ENCODE results near the gene MBD3. TPM values are rescaled to one million over a fixed set of nuclear protein-coding genes. Genes with fewer than 3 reads are reported as not detected.

The MBD3 gene
- total RNA-seq, 2 donors from 2014 or later: 47.7 to 57.5 TPM

- ATAC-seq: no peak
- intact Hi-C loops (cut with DNase I, micrococcal nuclease): no loop called here
- no peak for DNase-seq
Observed at GRCh38 chr19:1621021-1621420, 28.4 kb upstream of the MBD3 start.

- no peak for ATAC-seq
- intact Hi-C loops (cut with DNase I, micrococcal nuclease): no loop called here
Observed at GRCh38 chr19:1620502-1620901, 27.8 kb upstream of the MBD3 start.

DNA sequence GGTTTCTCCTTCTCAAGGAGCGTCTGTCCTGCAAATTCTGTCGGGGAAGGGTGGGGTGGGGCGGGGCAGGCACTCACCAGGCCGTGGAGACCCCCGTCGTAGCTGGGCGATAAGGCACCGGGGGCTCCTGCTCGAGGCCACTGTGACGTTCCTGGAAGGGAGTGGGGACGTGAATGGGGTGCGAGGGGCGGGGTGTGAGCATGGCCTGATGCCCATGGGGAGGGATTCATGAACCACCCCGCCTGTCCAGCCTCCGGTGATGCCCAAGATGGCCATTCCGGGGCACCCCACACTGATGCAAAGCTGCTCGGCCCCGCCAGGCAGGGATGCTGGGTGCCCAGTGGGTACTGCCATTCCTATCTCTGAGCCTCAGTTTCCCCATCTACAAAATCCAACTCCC is 27.0 kb upstream of the MBD3 start:
- intact Hi-C loops (cut with DNase I, micrococcal nuclease): no loop called here
- DNase-seq (no peak), ATAC-seq (no peak)

More at GRCh38 chr19:1620502-1620901, 27.8 kb upstream of the MBD3 start:
- DNase-seq: no peak

GRCh38 chr19:1619094-1619439 is 26.4 kb upstream of the MBD3 start:
- intact Hi-C loops (cut with DNase I, micrococcal nuclease): no loop called here
- no peak for DNase-seq

GRCh38 chr19:1618157-1619093 is 25.8 kb upstream of the MBD3 start:
- ATAC-seq (peak; percentile 86), DNase-seq (peak in 1 of 2 donors; percentile 62)
- intact Hi-C loops (cut with DNase I, micrococcal nuclease): no loop called here

More at GRCh38 chr19:1619094-1619439, 26.4 kb upstream of the MBD3 start:
- no peak for ATAC-seq

DNA sequence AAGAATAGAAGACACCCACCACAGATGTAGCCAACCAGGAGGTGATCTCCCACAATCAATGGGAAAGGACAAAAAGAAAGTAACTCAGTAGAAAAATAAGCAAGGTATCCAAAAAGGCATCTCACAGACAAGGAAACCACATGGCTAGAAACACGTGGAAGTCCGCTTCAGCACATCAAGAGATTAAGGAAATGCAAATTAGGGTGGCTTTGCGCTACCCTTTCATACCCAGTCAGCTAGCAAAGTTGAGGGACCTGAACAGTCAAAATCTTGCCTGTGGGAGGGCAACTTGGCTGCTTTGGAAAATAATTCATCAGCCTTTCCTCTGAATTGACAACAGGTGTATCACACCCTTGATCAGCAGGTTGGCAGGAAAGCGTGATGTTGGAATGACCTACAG is 24.2 kb upstream of the MBD3 start:
- DNase-seq (no peak), ATAC-seq (no peak)
- intact Hi-C loops (cut with DNase I, micrococcal nuclease): no loop called here

DNA sequence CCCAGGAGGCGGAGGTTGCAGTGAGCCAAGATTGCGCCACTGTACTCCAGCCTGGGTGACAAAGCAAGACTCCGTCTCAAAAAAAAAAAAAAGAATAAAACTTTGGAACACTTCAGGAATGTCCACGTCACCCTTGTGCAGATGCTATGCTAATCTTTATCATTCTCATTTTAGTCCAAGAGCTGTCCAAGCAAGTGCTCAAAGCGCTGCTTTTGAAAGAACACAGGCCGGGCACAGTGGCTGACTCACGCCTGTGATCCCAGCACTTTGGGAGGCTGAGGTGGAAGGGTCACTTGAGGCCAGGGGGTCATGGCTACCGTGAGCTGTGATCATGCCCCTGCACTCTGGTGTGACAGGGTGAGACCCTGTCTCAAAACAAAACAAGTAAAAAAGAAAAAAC is 23.7 kb upstream of the MBD3 start:
- ATAC-seq (no peak), DNase-seq (no peak)
- intact Hi-C loops (cut with DNase I, micrococcal nuclease): no loop called here

- no peak for DNase-seq
- intact Hi-C loops (cut with DNase I, micrococcal nuclease): no loop called here
- ATAC-seq: no peak
Observed at GRCh38 chr19:1615156-1615765, 22.6 kb upstream of the MBD3 start.

DNA sequence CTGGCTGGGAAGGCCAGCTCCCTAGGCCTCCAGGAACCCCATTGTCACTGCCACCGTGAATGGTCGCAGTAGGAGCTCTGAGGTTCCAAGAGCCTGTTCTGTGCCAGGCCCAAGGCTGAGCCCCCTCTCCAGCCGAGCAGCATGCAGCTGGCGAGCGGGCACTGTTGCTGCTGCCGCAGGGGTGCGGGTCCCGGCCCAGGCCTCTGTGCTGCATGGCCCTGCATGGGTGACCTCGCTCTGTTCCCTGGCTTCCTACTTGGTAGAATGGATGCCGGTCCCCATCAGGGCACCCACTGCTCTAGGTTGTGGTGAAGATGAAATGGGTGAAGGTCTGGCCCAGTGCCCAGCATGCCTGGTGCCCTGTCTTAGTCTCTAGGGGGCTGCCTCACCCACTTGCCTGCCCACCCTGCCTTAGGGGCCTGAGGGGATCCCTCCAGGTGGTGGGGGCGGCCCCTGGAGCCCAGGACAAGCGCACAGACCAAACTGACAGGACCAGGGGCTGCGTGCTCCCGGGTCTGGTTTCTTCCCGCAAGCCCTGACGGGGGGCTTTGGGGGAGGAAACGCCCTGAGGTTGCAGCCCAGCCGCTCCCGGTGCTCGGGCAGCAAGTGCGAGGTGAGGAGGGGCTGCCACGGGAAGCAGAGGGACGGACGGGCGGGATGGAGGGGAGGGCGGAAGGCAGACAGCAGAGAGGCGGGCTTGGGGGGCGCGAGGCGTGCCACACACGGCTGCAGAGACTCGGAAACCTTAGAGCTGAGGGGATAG is 21.3 kb upstream of the MBD3 start:
- no peak for DNase-seq
- no peak for ATAC-seq
- intact Hi-C loops (cut with DNase I, micrococcal nuclease): no loop called here

- no peak for DNase-seq
- ATAC-seq: no peak
- intact Hi-C loops (cut with DNase I, micrococcal nuclease): no loop called here
Observed at GRCh38 chr19:1613146-1613545, 20.5 kb upstream of the MBD3 start.

DNA sequence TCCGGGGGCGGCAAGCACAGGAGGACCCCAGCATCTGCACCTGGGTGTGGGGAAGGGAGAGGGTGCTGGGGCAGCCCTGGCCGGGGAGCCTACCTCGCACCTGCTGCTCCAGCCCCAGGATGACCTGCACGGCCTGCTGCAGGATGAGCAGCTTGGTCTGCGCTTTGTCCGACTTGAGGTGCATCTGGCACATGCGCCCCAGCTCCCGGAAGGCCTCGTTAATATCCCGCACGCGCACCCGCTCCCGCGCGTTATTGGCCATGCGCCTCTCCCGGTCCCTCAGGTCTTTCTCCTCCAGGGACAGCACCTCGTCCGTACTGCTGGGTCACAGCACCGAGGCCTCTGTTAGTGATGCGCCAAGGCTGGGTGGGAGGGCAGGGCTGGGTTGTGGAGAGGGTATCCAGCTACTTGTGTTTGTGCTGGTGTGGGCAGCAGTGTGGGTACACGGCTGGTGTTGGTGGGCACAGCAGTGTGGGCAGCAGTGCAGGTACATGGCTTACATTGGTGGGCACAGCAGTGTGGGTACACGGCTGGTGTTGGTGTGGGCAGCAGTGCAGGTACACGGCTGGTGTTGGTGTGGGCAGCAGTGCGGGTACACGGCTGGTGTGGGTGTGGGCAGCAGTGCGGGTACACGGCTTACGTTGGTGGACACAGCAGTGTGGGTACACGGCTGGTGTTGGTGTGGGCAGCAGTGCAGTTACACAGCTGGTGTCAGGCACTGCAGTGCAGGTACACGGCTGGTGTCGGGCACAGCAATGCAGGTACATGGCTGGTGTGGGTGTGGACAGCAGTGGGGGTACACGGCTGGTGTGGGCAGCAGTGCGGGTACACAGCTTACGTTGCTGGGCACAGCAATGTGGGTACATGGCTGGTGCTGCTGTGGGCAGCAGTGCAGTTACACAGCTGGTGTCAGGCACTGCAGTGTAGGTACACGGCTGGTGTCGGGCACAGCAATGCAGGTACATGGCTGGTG is 19.7 kb upstream of the MBD3 start:
- DNase-seq: no peak
- ATAC-seq: no peak
- intact Hi-C loops (cut with DNase I, micrococcal nuclease): no loop called here

- ATAC-seq (no peak), DNase-seq (no peak)
- intact Hi-C loops (cut with DNase I, micrococcal nuclease): no loop called here
Observed at GRCh38 chr19:1611353-1611752, 18.7 kb upstream of the MBD3 start.

DNA sequence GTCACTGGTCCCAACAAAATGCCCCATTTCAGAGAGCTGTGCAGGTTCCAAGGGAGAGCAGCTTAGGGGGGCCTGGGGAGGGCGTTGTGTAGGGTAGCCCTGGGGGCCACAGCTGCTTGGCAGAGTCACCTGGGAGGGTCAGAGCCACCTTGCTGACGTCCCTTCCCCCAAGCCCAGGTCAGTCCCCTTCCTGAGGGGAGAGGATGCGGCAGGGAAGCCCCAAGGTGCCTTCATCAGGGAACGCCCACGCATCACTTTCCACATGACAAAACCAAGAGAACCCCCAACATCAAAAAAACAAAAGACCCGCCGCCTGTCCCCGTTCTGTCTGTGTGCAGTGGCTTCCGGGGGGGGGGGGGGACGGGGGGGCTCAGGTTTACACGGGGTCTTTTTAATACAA is 17.9 kb upstream of the MBD3 start:
- intact Hi-C loops (cut with DNase I, micrococcal nuclease): no loop called here
- ATAC-seq: no peak

GRCh38 chr19:1609680-1610474 is 17.2 kb upstream of the MBD3 start:
- intact Hi-C loops (cut with DNase I, micrococcal nuclease): loop anchor here in 1 of 2 donors (5.0 kb wide), 1 partner anchor 42 kb away; the partner anchor contains the start of gene TCF3
- ATAC-seq: no peak
- DNase-seq: no peak

More for the DNA sequence above, 17.9 kb upstream of the MBD3 start:
- no peak for DNase-seq

DNA sequence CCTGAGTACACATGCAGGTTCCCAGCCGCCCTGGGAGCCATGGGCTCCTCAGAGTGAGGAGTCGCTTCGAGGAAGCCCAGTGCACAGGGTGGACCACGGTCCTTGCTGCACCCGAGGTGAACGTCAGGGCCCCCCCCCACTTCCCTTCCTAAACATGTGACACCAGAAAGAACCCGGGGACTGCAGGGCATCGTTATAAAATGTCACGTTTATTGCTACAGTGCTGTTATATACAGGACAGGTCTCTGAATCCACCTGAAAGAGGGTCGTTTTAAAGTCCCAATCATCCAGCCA is 16.4 kb upstream of the MBD3 start:
- intact Hi-C loops (cut with DNase I, micrococcal nuclease): loop anchor here in 1 of 2 donors (5.0 kb wide), 1 partner anchor 43 kb away; the partner anchor contains the start of gene TCF3
- ATAC-seq (no peak), DNase-seq (peak in 1 of 2 donors; percentile 47)

- intact Hi-C loops (cut with DNase I, micrococcal nuclease): loop anchor here in 1 of 2 donors (5.0 kb wide), 1 partner anchor 44 kb away; the partner anchor contains the start of gene TCF3
- DNase-seq (no peak), ATAC-seq (no peak)
Observed at GRCh38 chr19:1608359-1609102, 15.9 kb upstream of the MBD3 start.

DNA sequence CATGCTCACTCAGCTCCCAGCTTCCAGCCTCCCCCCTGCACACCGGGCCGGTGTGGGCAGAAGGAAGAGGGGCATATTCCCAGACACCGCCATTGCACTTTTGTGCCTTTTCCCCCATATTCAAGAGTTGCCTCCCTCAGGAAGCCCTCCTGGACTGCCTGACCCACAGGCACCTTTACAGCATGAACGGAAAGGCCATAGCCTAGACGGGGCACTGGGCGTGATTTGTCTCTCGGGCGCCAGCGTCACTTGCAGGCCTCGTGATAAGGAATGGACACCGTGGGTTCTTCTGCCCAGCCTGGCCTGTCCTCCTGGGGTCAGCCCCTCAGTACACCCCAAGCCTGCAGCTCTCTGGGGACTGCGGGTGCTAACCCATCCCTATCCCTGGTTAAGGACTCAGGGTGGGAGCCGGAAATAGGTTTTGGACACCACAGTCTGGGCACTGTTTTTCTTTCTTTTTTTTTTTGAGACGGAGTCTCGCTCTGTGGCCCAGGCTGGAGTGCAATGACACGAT is 13.5 kb upstream of the MBD3 start:
- ATAC-seq (peak; percentile 24), DNase-seq (peak in 1 of 2 donors; percentile 63)
- intact Hi-C loops (cut with DNase I, micrococcal nuclease): loop anchor here in 1 of 2 donors (5.0 kb wide), 1 partner anchor 46 kb away; the partner anchor contains the start of gene TCF3
